H1 (cell line): ENCODE data around the gene PPM1N. TPM values are rescaled to one million over a fixed set of nuclear protein-coding genes. Genes with fewer than 3 reads are reported as not detected.

Experiments
- CTCF ChIA-PET: fragments of 300-600 bp; sonication (Branson Sonifier 250); formaldehyde crosslinking; loops from one replicate; lab custom pipeline; 2021; ENCODE audit not compliant: partially characterized antibody; lab: Charles Lee
- POLR2A ChIA-PET: fragments of 300-600 bp; sonication (Branson Sonifier 250); formaldehyde crosslinking; loops from one replicate; lab custom pipeline; 2021; ENCODE audit warnings: inconsistent platforms; ENCODE audit not compliant: partially characterized antibody; lab: Charles Lee
- DNase-seq, 2 experiments: peaks; one replicate each; pipeline versions ENCODE4 v3.0.0 to v3.0.0-alpha.2; 2010 to 2022; ENCODE audit warnings: low spot score in 2 of 2, low read depth in 1 of 2, mixed read lengths in 1 of 2
- FAIRE-seq: peaks from 2 replicates; lab custom pipeline; 2011; peaks lifted over from hg19 to GRCh38; lab: Jason Lieb, UNC
- H2AFZ ChIP-seq: 2 replicates; pipeline ENCODE4 v1.8.1; 2012; ENCODE audit warnings: low read length, inconsistent platforms
- H2AK5ac ChIP-seq: 2 replicates; pipeline ENCODE4 v1.6.1; 2013; ENCODE audit warnings: low read depth, low read length
- H2BK120ac ChIP-seq: replicated peaks from 2 replicates; pipeline ENCODE3; 2013; ENCODE audit warnings: low read depth, low read length, inconsistent platforms
- H2BK12ac ChIP-seq: 2 replicates; pipeline ENCODE4 v1.6.1; 2013; ENCODE audit warnings: low read depth, low read length
- H2BK15ac ChIP-seq: 2 replicates; pipeline ENCODE4 v1.6.1; 2013; ENCODE audit warnings: low read length
- H2BK20ac ChIP-seq: 2 replicates; pipeline ENCODE4 v1.6.1; 2013; ENCODE audit warnings: low read length
- H2BK5ac ChIP-seq: 2 replicates; pipeline ENCODE4 v1.6.1; 2013; ENCODE audit warnings: low read depth, low read length
- H3K14ac ChIP-seq: 2 replicates; pipeline ENCODE4 v1.6.1; 2013; ENCODE audit warnings: inconsistent platforms; ENCODE audit not compliant: insufficient read length
- H3K18ac ChIP-seq: 2 replicates; pipeline ENCODE4 v1.6.1; 2013; ENCODE audit warnings: low read length; ENCODE audit errors: extremely low read depth
- H3K23ac ChIP-seq: 2 replicates; pipeline ENCODE4 v1.6.1; 2013; ENCODE audit warnings: inconsistent platforms; ENCODE audit not compliant: insufficient read length
- H3K23me2 ChIP-seq: 2 replicates; pipeline ENCODE4 v1.6.1; 2013; ENCODE audit warnings: low read depth, low read length
- H3K27ac ChIP-seq: 2 replicates; pipeline ENCODE4 v1.6.1; 2011; ENCODE audit warnings: low read depth, low read length, inconsistent platforms
- H3K27me3 ChIP-seq, 4 experiments: replicated peaks in 1 of 4; 1 replicate in 1 of 4; 2 replicates in 3 of 4; pipeline versions ENCODE4 v1.6.1 to v1.8.1; 2011 to 2013; ENCODE audit warnings: low read length in 3 of 4, mild to moderate bottlenecking in 3 of 4, inconsistent platforms in 2 of 4, mixed read lengths in 2 of 4, moderate library complexity in 1 of 4; ENCODE audit not compliant: control insufficient read depth in 3 of 4, insufficient read depth in 3 of 4; ENCODE audit errors: extremely low read depth in 1 of 4
- H3K36me3 ChIP-seq, 4 experiments: 2 replicates each; pipeline versions ENCODE4 v1.6.1 to v1.8.1; 2011 to 2013; ENCODE audit warnings: mild to moderate bottlenecking in 4 of 4, low read length in 3 of 4, moderate library complexity in 2 of 4, control low read depth in 1 of 4, inconsistent platforms in 1 of 4; ENCODE audit not compliant: insufficient read depth in 4 of 4, control insufficient read depth in 2 of 4
- H3K4ac ChIP-seq: replicated peaks from 2 replicates; pipeline ENCODE3; 2013; ENCODE audit warnings: low read length, low read depth, mixed read lengths, inconsistent platforms; ENCODE audit not compliant: insufficient read length
- H3K4me1 ChIP-seq, 4 experiments: replicated peaks in 1 of 4; 1 replicate in 1 of 4; 2 replicates in 3 of 4; pipeline versions ENCODE4 v1.6.1 to v1.8.1; 2011 to 2013; ENCODE audit warnings: low read length in 3 of 4, inconsistent platforms in 2 of 4, mixed read lengths in 1 of 4; ENCODE audit not compliant: insufficient read depth in 4 of 4, control insufficient read depth in 3 of 4
- H3K4me2 ChIP-seq, 2 experiments: 2 replicates each; pipeline versions ENCODE4 v1.6.1 to v1.8.1; 2011 to 2013; ENCODE audit warnings: low read depth in 2 of 2, low read length in 2 of 2, control low read depth in 1 of 2, inconsistent platforms in 1 of 2, mild to moderate bottlenecking in 1 of 2; ENCODE audit not compliant: insufficient read depth in 1 of 2
- H3K4me3 ChIP-seq, 4 experiments: fragments of 200-600, 300-600 bp in 1 of 4; sonication (generic), shearing (Covaris generic), sonication (Bioruptor Twin) in 1 of 4; 2 replicates each; pipeline versions ENCODE4 v1.5.1 to v1.8.1; 2011 to 2016; ENCODE audit warnings: low read length in 4 of 4, low read depth in 3 of 4, control low read depth in 2 of 4, inconsistent platforms in 2 of 4, mild to moderate bottlenecking in 2 of 4, mixed read lengths in 1 of 4, moderate library complexity in 1 of 4; ENCODE audit not compliant: insufficient read depth in 2 of 4; ENCODE audit errors: extremely low read depth in 1 of 4
- H3K56ac ChIP-seq: replicated peaks from 2 replicates; pipeline ENCODE3; 2013; ENCODE audit warnings: low read depth, mild to moderate bottlenecking, mixed read lengths, low read length, inconsistent platforms; ENCODE audit not compliant: insufficient read length
- H3K79me1 ChIP-seq: 2 replicates; pipeline ENCODE4 v1.6.1; 2013; ENCODE audit warnings: low read depth, low read length, control low read depth
- H3K79me2 ChIP-seq, 2 experiments: 2 replicates each; pipeline versions ENCODE4 v1.6.1 to v1.8.1; 2012 to 2013; ENCODE audit warnings: low read length in 2 of 2, mild to moderate bottlenecking in 2 of 2, inconsistent platforms in 1 of 2; ENCODE audit not compliant: insufficient read depth in 2 of 2, control insufficient read depth in 1 of 2
- H3K9ac ChIP-seq, 4 experiments: replicated peaks in 1 of 4; 1 replicate in 1 of 4; 2 replicates in 3 of 4; pipeline versions ENCODE4 v1.6.1 to v1.8.1; 2011 to 2013; ENCODE audit warnings: low read depth in 3 of 4, low read length in 3 of 4, control low read depth in 2 of 4, mild to moderate bottlenecking in 2 of 4, moderate library complexity in 2 of 4, inconsistent platforms in 1 of 4; ENCODE audit errors: extremely low read depth in 1 of 4
- H3K9me3 ChIP-seq, 2 experiments: 2 replicates each; pipeline versions ENCODE4 v1.6.1 to v1.8.1; 2012 to 2013; ENCODE audit warnings: mild to moderate bottlenecking in 2 of 2, moderate library complexity in 2 of 2, control low read depth in 1 of 2, inconsistent platforms in 1 of 2, low read depth in 1 of 2, low read length in 1 of 2, mixed read lengths in 1 of 2; ENCODE audit not compliant: insufficient read depth in 2 of 2
- H4K20me1 ChIP-seq, 2 experiments: replicated peaks in 1 of 2; 2 replicates each; pipeline versions ENCODE3 to v1.8.1; 2011 to 2013; ENCODE audit warnings: inconsistent platforms in 2 of 2, low read length in 2 of 2, mild to moderate bottlenecking in 1 of 2; ENCODE audit not compliant: insufficient read depth in 2 of 2, control insufficient read depth in 1 of 2
- H4K5ac ChIP-seq: 2 replicates; pipeline ENCODE4 v1.6.1; 2013; ENCODE audit warnings: low read length, low read depth, mixed read lengths, inconsistent platforms; ENCODE audit not compliant: insufficient read length
- H4K8ac ChIP-seq: 2 replicates; pipeline ENCODE4 v1.8.0; 2013; ENCODE audit warnings: mild to moderate bottlenecking, moderate library complexity, low read length, inconsistent platforms; ENCODE audit not compliant: insufficient read depth; ENCODE audit errors: extremely low read depth
- H4K91ac ChIP-seq: replicated peaks from 2 replicates; pipeline ENCODE3; 2013; ENCODE audit warnings: low read length, mixed read lengths, inconsistent platforms; ENCODE audit not compliant: insufficient read length
- ASH2L ChIP-seq: fragments of 200-600, 300-600 bp; sonication (generic); IDR thresholded peaks from one replicate; pipeline ENCODE4 v1.7.1; 2017; ENCODE audit warnings: low read length
- BCL11A ChIP-seq, 2 experiments: IDR thresholded peaks; one replicate each; pipeline ENCODE4 v1.6.1; 2011; ENCODE audit warnings: low read depth in 2 of 2, low read length in 2 of 2, mild to moderate bottlenecking in 2 of 2
- GABPA ChIP-seq: IDR thresholded peaks from 2 replicates; pipeline ENCODE4 v1.6.1; 2011; ENCODE audit warnings: mild to moderate bottlenecking, low read length, moderate library complexity, borderline replicate concordance; ENCODE audit not compliant: insufficient read depth
- NANOG ChIP-seq: IDR thresholded peaks from 2 replicates; pipeline ENCODE4 v1.6.1; 2011; ENCODE audit warnings: low read length, low read depth, mild to moderate bottlenecking, inconsistent platforms; ENCODE audit not compliant: insufficient read depth, poor library complexity, severe bottlenecking
- WGBS, 2 experiments: shearing (Covaris generic) in 1 of 2; methylation state at CpG; one replicate each; pipeline versions ENCODE4 v1.1.6 to v1.1.7; 2013 to 2015; ENCODE audit warnings: low lambda C conversion rate in 2 of 2, mixed read lengths in 2 of 2, inconsistent platforms in 1 of 2, low coverage in 1 of 2, missing lambda C conversion rate in 1 of 2; ENCODE audit not compliant: insufficient replicate concordance in 2 of 2, insufficient coverage in 1 of 2, insufficient read length in 1 of 2; ENCODE audit errors: extremely low coverage in 1 of 2, missing lambda C conversion rate in 1 of 2; 5-methylcytosine and 5-hydroxymethylcytosine counted together
- polyA plus RNA-seq, 7 experiments: library from polyadenylated mRNA; depleted of rRNA in 3 of 7; stranded (reverse) in 5 of 7; unstranded in 2 of 7; fragments of >200 nt in 5 of 7; fragments of 200-250 nt in 2 of 7; gene quantifications; 1 replicate in 5 of 7; 2 replicates in 1 of 7; 4 replicates in 1 of 7; pipeline versions ENCODE4 v1.2.1 to v1.2.3, GENCODE V29; 2011 to 2013; ENCODE audit warnings: missing spikeins in 2 of 7, mixed read lengths in 2 of 7
- total RNA-seq: library from RNA; stranded (reverse); fragmentation: NEBNext Ultra II Directional; extraction: Animal tissue kit (Norgen Biotek cat#: 25700); gene quantifications from 2 replicates; pipeline ENCODE4 v1.2.1, GENCODE V29; 2021

Gene PPM1N
- total and polyA plus RNA-seq, 2 of the 8 experiments (the other 6 are each of a cell fraction or from before 2014, with no cell fraction given), result 12.2 to 14.4 TPM

GRCh38 chr19:45503909-45504308, 5.7 kb downstream of the PPM1N start:
- Histone ChIP-seq H3K27ac (no peak overlapping the region), H2BK20ac (no peak overlapping the region), H3K4ac (no peak overlapping the region), H3K14ac (no peak overlapping the region), H4K91ac (no peak overlapping the region), H3K18ac (no peak overlapping the region), H2AFZ (no peak overlapping the region), H3K23ac (no peak overlapping the region), H2BK15ac (no peak overlapping the region), H2BK5ac (no peak overlapping the region), H3K56ac (no peak overlapping the region), H2AK5ac (no peak overlapping the region), H2BK120ac (no peak overlapping the region), H3K79me1 (0 out of 2 replicates have a peak, but pooled peaks cover 2% of the 10 kb centered on the region), H3K36me3 (no peaks in the 10 kb centered on the region), H3K4me1 (peaks cover 9 to 14% (median 13%) of the 10 kb centered on the region in 4 experiments), H3K4me2 (no peak overlapping the region), H2BK12ac (no peak overlapping the region), H3K23me2 (peaks cover 12% of the 10 kb centered on the region; the same call in 1 of the 2 replicates), H4K20me1 (peaks cover 0 to 2% of the 10 kb centered on the region in 2 experiments), H4K8ac (no peak overlapping the region), H3K9me3 (no peaks in the 10 kb centered on the region), H3K79me2 (peaks cover 0 to 10% of the 10 kb centered on the region in 2 experiments; a peak in 2 of 4 replicates), H4K5ac (no peak overlapping the region), H3K9ac (no peak overlapping the region), H3K27me3 (peaks cover 0 to 3% (median 1%) of the 10 kb centered on the region in 4 experiments; a peak in 2 of 7 replicates), H3K4me3 (no peak overlapping the region)
- ChIA-PET CTCF (interaction anchor here (0.7 to 2.8 kb wide), 3 partner anchors 18 to 64 kb away, joined by 3 to 12 read pairs (median 3); no protein-coding TSS in a partner anchor), POLR2A (interaction anchor here (0.7 to 2.3 kb wide), 3 partner anchors 9 to 43 kb away, joined by 3 to 12 read pairs (median 3); partner anchors contain the start of gene FOSB)
- no peak for FAIRE-seq
- 89% methylated on average over 6 of the region's 9 CpGs; no CpG with 5 or more reads in 1 of the 2 experiments for WGBS, 2 experiments
- DNase-seq, result no peak
- TF ChIP-seq NANOG (no peak), GABPA (no peak), ASH2L (no peak), BCL11A (IDR thresholded peaks at IDR 0.05; ENCODE audit: low read depth in 2 of 2, low read length in 2 of 2) (no peak)
